COR-L47 (cell line): ENCODE results near the gene VAV3.

Source experiments
- DNase-seq: peaks from one replicate; lab custom pipeline; 2025; lab: John Stamatoyannopoulos, UW

Gene VAV3

DNA sequence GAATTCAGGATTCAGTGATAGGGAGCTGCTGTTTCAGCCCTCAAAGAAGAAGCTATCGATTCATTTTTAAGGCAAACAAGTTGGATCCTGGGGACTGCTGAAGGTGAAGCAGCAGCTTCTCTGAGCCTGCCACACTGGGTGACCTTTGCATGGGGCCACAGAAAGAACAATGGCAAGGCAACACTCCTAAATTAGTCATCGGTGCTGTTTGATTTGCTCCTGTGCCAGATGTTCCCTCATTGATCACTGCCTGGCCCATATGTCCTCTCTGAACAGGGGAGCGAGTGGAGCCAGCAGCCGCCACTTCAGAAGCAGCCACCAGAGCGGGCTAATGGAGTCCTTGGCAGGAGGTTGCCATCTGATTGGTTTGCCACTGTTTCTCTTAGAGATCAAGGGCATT, 432.7 kb downstream of the VAV3 start:
- DNase-seq: no peak

DNA sequence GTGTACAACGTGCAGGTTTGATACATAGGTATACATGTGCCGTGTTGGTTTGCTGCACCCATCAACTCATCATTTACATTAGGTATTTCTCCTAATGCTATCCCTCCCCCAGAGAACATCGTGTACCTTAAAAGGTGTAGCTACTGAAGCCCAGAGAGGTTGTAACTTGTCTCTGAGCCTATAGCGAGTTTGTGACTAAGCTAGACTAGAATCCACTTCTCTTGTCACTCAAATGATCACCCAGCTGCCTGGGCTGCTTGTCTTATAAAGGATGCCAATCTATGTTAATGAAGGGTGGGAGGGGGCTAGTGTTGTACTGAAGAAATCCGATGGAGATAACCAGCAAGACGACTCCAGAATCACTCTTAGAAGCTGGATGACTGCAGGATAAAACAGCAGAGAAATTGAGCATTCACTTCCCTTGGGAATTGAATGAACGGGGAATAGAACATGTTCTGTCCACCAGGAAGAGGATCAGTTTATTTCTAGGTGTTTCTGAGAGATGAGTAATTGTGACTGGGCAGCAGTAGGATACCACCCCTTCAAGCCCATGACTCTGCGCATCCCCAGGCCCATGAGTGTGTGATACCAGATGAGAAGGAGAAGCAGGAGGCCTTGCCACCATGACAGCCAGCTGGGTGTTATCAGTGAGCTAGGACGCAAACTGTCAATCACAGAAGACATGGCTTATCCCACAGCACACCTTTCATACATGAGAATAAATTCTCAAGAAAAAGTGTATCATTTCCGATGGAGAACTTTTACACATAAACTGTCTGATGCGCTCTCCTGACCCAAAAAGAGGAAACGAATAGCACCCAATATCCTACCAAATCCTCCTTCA, 433.7 kb downstream of the VAV3 start:
- DNase-seq: no peak

- no peak for DNase-seq
These were observed 434.4 kb downstream of the VAV3 start for GRCh38 chr1:107530543-107530942.

DNA sequence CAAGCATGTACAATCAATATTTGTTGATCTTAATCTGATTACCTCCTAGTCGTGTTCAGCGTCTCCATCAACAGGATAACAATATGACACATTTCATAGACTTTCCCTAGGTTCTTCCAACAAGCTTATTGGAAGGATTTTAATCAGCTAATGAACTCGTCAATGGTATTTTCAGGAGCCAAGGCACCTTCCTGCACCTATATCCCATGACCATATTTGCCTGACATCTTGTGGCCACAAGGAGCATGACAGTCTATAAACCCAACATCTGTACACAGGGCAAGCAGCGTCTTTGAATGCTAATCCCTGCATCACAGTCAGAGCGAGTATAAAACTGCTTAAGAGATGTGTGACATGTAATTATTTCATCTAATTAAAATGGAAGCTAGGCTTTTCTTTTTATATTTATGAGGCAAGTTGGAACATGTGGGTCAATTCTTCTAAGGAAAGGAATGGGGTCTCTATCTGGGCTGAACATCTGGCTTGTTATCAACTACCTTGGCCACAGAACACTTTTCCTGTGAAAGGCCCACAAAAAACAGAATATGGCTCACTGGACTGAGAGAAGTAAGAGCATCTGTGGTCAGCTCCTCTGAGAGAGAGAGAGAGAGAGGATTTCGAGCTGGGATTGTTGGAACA, 435.4 kb downstream of the VAV3 start:
- peak; percentile 60 for DNase-seq

GRCh38 chr1:107526524-107527198, 438.3 kb downstream of the VAV3 start:
- no peak for DNase-seq

DNA sequence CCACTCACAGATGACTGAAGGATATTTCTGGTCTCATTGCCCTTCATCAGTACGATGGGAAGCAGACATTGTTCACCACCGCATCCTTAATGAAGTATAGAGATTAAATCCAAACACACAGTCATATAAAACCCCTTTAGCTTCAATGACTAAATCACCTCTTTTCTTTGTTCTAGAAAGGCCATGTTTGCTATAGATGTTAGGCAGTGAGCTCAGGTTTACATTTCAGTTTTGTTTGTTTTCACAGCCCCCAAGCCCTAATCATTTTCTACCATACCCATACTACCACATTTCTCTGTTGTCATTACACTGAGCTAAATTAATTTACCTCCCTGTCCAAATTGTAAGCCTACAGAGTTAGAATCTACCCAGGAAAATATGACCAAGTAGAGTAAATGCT, 439.0 kb downstream of the VAV3 start:
- DNase-seq: no peak

DNA sequence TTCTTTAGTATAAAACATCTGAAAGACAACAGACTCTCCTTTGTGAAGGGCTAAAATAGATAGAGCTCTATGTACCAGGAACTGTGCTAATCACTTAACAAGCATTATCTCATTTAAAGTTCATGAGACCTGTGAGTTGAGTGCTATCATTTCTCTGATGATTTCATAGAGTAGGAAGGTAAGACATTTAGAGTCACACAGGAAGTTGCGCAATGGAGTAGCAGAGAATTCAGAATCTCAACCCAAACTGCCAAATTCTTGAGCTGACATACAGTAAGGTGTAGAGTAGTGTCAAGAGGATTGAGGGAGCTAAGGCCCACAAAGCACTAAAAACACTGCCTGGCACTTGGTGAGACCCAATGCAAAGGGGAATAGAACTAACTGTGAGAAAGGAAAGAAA, 439.8 kb downstream of the VAV3 start:
- DNase-seq: no peak

DNA sequence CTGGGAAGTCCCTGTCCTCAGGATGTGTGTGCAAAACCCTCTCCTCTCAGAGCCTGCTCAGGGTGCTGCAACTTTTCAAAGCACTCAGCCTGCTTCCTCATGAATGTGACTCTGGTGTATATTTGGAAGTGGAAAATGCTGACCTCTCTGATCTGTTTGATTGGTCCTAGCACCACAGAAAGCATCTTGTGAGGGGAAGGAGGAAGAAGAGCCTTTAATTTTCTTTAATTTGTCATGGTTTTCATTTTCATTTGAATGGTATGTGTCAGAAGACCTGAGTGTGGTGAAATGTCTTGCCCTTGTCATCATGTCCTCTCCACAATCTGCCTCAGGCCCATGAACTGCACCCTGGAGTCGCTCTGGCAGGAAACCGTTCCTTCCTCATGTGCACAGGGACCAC, 440.7 kb downstream of the VAV3 start:
- no peak for DNase-seq

DNA sequence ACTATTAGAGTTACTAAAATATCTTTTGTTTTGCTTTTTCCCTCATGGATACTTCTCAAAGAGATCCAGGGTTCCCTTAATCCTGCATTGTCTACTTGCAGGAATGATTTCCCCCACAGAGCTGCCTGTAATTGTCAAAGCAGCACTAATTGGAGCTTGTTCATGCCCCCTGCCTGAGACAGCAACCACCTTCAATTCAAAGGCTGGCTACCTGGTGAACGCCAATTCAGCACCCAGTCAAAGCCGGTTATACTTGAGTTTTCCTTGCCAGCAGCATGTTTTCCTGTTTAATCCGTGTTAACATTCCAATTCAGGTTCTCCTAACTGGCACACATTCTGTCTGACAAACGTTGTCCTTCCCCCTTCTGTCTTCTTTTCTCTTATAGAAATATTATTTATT, 441.2 kb downstream of the VAV3 start:
- DNase-seq: peak; percentile 54

DNA sequence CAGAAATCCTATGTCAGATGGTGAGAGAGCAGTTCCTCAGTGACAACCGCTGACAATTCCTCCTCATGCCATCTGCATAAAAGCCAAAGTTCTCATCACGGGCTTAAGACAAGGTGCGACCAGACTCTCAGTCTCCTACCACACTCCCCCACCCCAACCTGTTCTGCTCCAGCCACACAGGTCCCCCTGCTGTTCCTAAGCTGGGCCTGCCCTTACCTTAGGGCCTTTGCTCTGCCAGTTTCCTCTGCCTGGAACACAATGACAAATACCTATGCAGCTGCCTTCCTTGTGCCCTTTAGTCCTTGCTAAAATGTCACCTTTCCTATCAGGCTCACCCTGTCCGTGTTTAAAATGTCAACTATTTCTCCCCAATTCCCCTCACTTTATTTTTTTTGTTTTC, 441.9 kb downstream of the VAV3 start:
- DNase-seq: no peak
